ENCODE measurements around the gene ZBTB42.

The ZBTB42 gene

GRCh38 chr14:104800771-104801519 lies at the start of gene ZBTB42:
ZBTB42 (plus strand) TSS chr14:104801101; CDS start chr14:104801198, 97 bp downstream.
- no peak for TF ChIP-seq GATA3 (IDR thresholded peaks at IDR 0.05; ENCODE audit: low read depth, low read length)

- no peak for TF ChIP-seq GATA3 (IDR thresholded peaks at IDR 0.05; ENCODE audit: low read depth, low read length)
- TF ChIP-seq GATA2 (IDR thresholded peaks at IDR 0.05; ENCODE audit: low read depth, low read length) = no peak
Observed at GRCh38 chr14:104751539-104752422, 49.1 kb upstream of the ZBTB42 start.

GRCh38 chr14:104752423-104752734 lies 48.5 kb upstream of the ZBTB42 start:
- no peak for TF ChIP-seq GATA3 (IDR thresholded peaks at IDR 0.05; ENCODE audit: low read depth, low read length)
- no peak for TF ChIP-seq GATA2 (IDR thresholded peaks at IDR 0.05; ENCODE audit: low read depth, low read length)

- TF ChIP-seq GATA3 (IDR thresholded peaks at IDR 0.05; ENCODE audit: low read depth, low read length) (no peak), GATA2 (IDR thresholded peaks at IDR 0.05; ENCODE audit: low read depth, low read length) (no peak)
Observed at GRCh38 chr14:104752735-104753527, 48.0 kb upstream of the ZBTB42 start, which contains the start of gene SIVA1. SIVA1 (plus strand) TSS chr14:104753147; CDS start chr14:104753202, 55 bp downstream.

- TF ChIP-seq GATA3 (IDR thresholded peaks at IDR 0.05; ENCODE audit: low read depth, low read length) (no peak), GATA2 (IDR thresholded peaks at IDR 0.05; ENCODE audit: low read depth, low read length) (no peak)
Observed at GRCh38 chr14:104753528-104754212, 47.2 kb upstream of the ZBTB42 start.

- TF ChIP-seq GATA2 (IDR thresholded peaks at IDR 0.05; ENCODE audit: low read depth, low read length) (no peak), GATA3 (IDR thresholded peaks at IDR 0.05; ENCODE audit: low read depth, low read length) (no peak)
Observed at GRCh38 chr14:104754213-104754851, 46.6 kb upstream of the ZBTB42 start.

- TF ChIP-seq GATA2 (IDR thresholded peaks at IDR 0.05; ENCODE audit: low read depth, low read length) (no peak), GATA3 (IDR thresholded peaks at IDR 0.05; ENCODE audit: low read depth, low read length) (no peak)
Observed at GRCh38 chr14:104755621-104756020, 45.3 kb upstream of the ZBTB42 start.

- no peak for TF ChIP-seq GATA2 (IDR thresholded peaks at IDR 0.05; ENCODE audit: low read depth, low read length)
Observed at GRCh38 chr14:104756477-104757237, 44.2 kb upstream of the ZBTB42 start.

GRCh38 chr14:104757238-104757585 lies 43.7 kb upstream of the ZBTB42 start:
- TF ChIP-seq GATA2 (IDR thresholded peaks at IDR 0.05; ENCODE audit: low read depth, low read length) = no peak
- no peak for TF ChIP-seq GATA3 (IDR thresholded peaks at IDR 0.05; ENCODE audit: low read depth, low read length)

- no peak for TF ChIP-seq GATA2 (IDR thresholded peaks at IDR 0.05; ENCODE audit: low read depth, low read length)
- no peak for TF ChIP-seq GATA3 (IDR thresholded peaks at IDR 0.05; ENCODE audit: low read depth, low read length)
Observed at GRCh38 chr14:104757681-104758392, 43.1 kb upstream of the ZBTB42 start.

GRCh38 chr14:104758981-104759969 lies 41.6 kb upstream of the ZBTB42 start:
- TF ChIP-seq GATA2 (IDR thresholded peaks at IDR 0.05; ENCODE audit: low read depth, low read length) (no peak), GATA3 (IDR thresholded peaks at IDR 0.05; ENCODE audit: low read depth, low read length) (no peak)
